PFSK-1 (cell line): ENCODE data around the gene TMEM221.

Experiments used
- POLR2AphosphoS5 ChIP-seq: IDR thresholded peaks from 2 replicates; pipeline ENCODE4 v1.6.1; 2012; ENCODE audit warnings: low read depth, mild to moderate bottlenecking, control low read depth, low read length, moderate library complexity
- TAF1 ChIP-seq: IDR thresholded peaks from 2 replicates; pipeline ENCODE4 v1.6.1; 2012; ENCODE audit warnings: low read length, control low read depth, borderline replicate concordance; ENCODE audit not compliant: insufficient read depth

- no peak for TF ChIP-seq POLR2AphosphoS5
- TF ChIP-seq TAF1 = no peak
Observed at GRCh38 chr19:17484520-17485185, 36.2 kb upstream of the TMEM221 start.
